ENCODE results near the gene KCMF1.
"Not testable (repeated sequence)": the region's sequence is repeated elsewhere in the genome, so short reads cannot be mapped to it uniquely, and the experiment has no call there.

The KCMF1 gene

GRCh38 chr2:84970868-84971509, at the start of gene KCMF1:
Gene KCMF1, plus strand, starts transcription at chr2:84971161. Its CDS starts 291 bp downstream, at chr2:84971452.
- DNase-seq, result no peak

- no peak for DNase-seq
Observed at GRCh38 chr2:84923009-84923408, 48.0 kb upstream of the KCMF1 start.

GRCh38 chr2:84924173-84925106, 46.5 kb upstream of the KCMF1 start:
- no peak for DNase-seq

GRCh38 chr2:84925336-84925723, 45.6 kb upstream of the KCMF1 start:
- DNase-seq, result no peak

GRCh38 chr2:84925724-84926376, 45.1 kb upstream of the KCMF1 start:
- peak; percentile 82 for DNase-seq

- no peak for DNase-seq
Observed at GRCh38 chr2:84927275-84927627, 43.7 kb upstream of the KCMF1 start.

- DNase-seq, result no peak
Observed at GRCh38 chr2:84931384-84931821, 39.6 kb upstream of the KCMF1 start.

- DNase-seq, result no peak
Observed at GRCh38 chr2:84938194-84938879, 32.6 kb upstream of the KCMF1 start.

- DNase-seq, result no peak
Observed at GRCh38 chr2:84939426-84940087, 31.4 kb upstream of the KCMF1 start.

- DNase-seq, result no peak
Observed at GRCh38 chr2:84940088-84940470, 30.9 kb upstream of the KCMF1 start.

GRCh38 chr2:84940831-84941412, 30.0 kb upstream of the KCMF1 start:
- no peak for DNase-seq

- no peak for DNase-seq
Observed at GRCh38 chr2:84942166-84942565, 28.8 kb upstream of the KCMF1 start.

GRCh38 chr2:84942964-84943421, 28.0 kb upstream of the KCMF1 start:
- no peak for DNase-seq

GRCh38 chr2:84944295-84944909, 26.6 kb upstream of the KCMF1 start:
- no peak for DNase-seq

GRCh38 chr2:84945838-84946203, 25.1 kb upstream of the KCMF1 start:
- not testable (repeated sequence) for DNase-seq

GRCh38 chr2:84946204-84947009, 24.6 kb upstream of the KCMF1 start:
- no peak for DNase-seq

- DNase-seq, result no peak
Observed at GRCh38 chr2:84947010-84947593, 23.9 kb upstream of the KCMF1 start.

- DNase-seq, result no peak
Observed at GRCh38 chr2:84953535-84953934, 17.4 kb upstream of the KCMF1 start.

GRCh38 chr2:84954329-84954728, 16.6 kb upstream of the KCMF1 start:
- no peak for DNase-seq
